Neural progenitor cell (in vitro differentiated cells): Measurements from ENCODE around the gene ZNF133. TPM values are rescaled to one million over a fixed set of nuclear protein-coding genes. Genes with fewer than 3 reads are reported as not detected.

Experiments
- DNase-seq: peaks from one replicate; pipeline ENCODE4 v3.0.0-alpha.2; 2016; ENCODE audit warnings: low spot score
- H2AFZ ChIP-seq: fragments of 200-600 bp; sonication (generic); replicated peaks from 2 replicates; pipeline ENCODE4 v1.6.1; 2016; ENCODE audit warnings: antibody characterized with exemption
- H3F3A ChIP-seq: fragments of 200-600 bp; sonication (generic); 2 replicates; pipeline ENCODE4 v1.6.1; 2016; ENCODE audit warnings: antibody characterized with exemption, low read depth
- H3K27ac ChIP-seq: fragments of 200-600 bp; sonication (generic); 2 replicates; pipeline ENCODE4 v1.5.1; 2016; ENCODE audit warnings: mild to moderate bottlenecking
- H3K27me3 ChIP-seq: fragments of 200-600 bp; sonication (generic); 2 replicates; pipeline ENCODE4 v1.6.1; 2016; ENCODE audit warnings: mild to moderate bottlenecking, moderate library complexity
- H3K36me3 ChIP-seq: fragments of 200-600 bp; sonication (generic); 2 replicates; pipeline ENCODE4 v1.5.1; 2016
- H3K4me1 ChIP-seq: fragments of 200-600 bp; sonication (generic); 2 replicates; pipeline ENCODE4 v1.6.1; 2016; ENCODE audit warnings: mixed run types
- H3K4me2 ChIP-seq: fragments of 200-600 bp; sonication (generic); 2 replicates; pipeline ENCODE4 v1.6.1; 2016
- H3K4me3 ChIP-seq: fragments of 200-600 bp; sonication (generic); 2 replicates; pipeline ENCODE4 v1.5.1; 2016
- H3K79me2 ChIP-seq: fragments of 200-600 bp; sonication (generic); 2 replicates; pipeline ENCODE4 v1.6.1; 2016; ENCODE audit warnings: low read depth
- H3K9ac ChIP-seq: fragments of 200-600 bp; sonication (generic); 2 replicates; pipeline ENCODE4 v1.6.1; 2016
- H3K9me3 ChIP-seq: fragments of 200-600 bp; sonication (generic); 2 replicates; pipeline ENCODE4 v1.5.1; 2016; ENCODE audit warnings: low read depth
- H4K20me1 ChIP-seq: fragments of 200-600 bp; sonication (generic); 2 replicates; pipeline ENCODE4 v1.6.1; 2016; ENCODE audit warnings: low read depth
- H3K27ac Mint-ChIP-seq: 3 replicates; pipeline ENCODE4 v1.8.0; 2021; ENCODE audit warnings: mixed read lengths
- H3K27me3 Mint-ChIP-seq: 2 replicates; pipeline ENCODE4 v1.8.0; 2022; ENCODE audit warnings: low read depth, mild to moderate bottlenecking, inconsistent platforms, moderate library complexity, mixed read lengths; ENCODE audit not compliant: insufficient read depth
- H3K36me3 Mint-ChIP-seq: 3 replicates; pipeline ENCODE4 v1.8.0; 2021; ENCODE audit warnings: mixed read lengths
- H3K4me1 Mint-ChIP-seq: 3 replicates; pipeline ENCODE4 v1.8.0; 2021; ENCODE audit warnings: mixed read lengths
- H3K4me3 Mint-ChIP-seq: 3 replicates; pipeline ENCODE4 v1.8.0; 2021; ENCODE audit warnings: mild to moderate bottlenecking, moderate library complexity, mixed read lengths
- H3K9me3 Mint-ChIP-seq: 3 replicates; pipeline ENCODE4 v1.8.0; 2020; ENCODE audit warnings: mixed read lengths
- EZH2 ChIP-seq: fragments of 200-600 bp; sonication (generic); IDR thresholded peaks from 2 replicates; pipeline ENCODE4 v1.6.1; 2017; ENCODE audit warnings: antibody characterized with exemption, mild to moderate bottlenecking, moderate library complexity
- EZH2phosphoT487 ChIP-seq: fragments of 200-600 bp; sonication (generic); IDR thresholded peaks from 2 replicates; pipeline ENCODE4 v1.6.1; 2017; ENCODE audit warnings: antibody characterized with exemption
- total RNA-seq: library from RNA; depleted of rRNA; stranded (reverse); fragments of >200 nt; gene quantifications from 2 replicates; pipeline ENCODE4 v1.2.3, GENCODE V29; 2015; ENCODE audit warnings: low replicate concordance
- TF ChIP-seq, protein P1 (sequence below): fragments of 200-600 bp; sonication (generic); IDR thresholded peaks from 2 replicates; pipeline ENCODE4 v1.5.1; 2017; ENCODE audit warnings: antibody characterized with exemption, mild to moderate bottlenecking

The ZNF133 gene
- total RNA-seq, 1 donor from 2014 or later = 24.8 TPM

DNA sequence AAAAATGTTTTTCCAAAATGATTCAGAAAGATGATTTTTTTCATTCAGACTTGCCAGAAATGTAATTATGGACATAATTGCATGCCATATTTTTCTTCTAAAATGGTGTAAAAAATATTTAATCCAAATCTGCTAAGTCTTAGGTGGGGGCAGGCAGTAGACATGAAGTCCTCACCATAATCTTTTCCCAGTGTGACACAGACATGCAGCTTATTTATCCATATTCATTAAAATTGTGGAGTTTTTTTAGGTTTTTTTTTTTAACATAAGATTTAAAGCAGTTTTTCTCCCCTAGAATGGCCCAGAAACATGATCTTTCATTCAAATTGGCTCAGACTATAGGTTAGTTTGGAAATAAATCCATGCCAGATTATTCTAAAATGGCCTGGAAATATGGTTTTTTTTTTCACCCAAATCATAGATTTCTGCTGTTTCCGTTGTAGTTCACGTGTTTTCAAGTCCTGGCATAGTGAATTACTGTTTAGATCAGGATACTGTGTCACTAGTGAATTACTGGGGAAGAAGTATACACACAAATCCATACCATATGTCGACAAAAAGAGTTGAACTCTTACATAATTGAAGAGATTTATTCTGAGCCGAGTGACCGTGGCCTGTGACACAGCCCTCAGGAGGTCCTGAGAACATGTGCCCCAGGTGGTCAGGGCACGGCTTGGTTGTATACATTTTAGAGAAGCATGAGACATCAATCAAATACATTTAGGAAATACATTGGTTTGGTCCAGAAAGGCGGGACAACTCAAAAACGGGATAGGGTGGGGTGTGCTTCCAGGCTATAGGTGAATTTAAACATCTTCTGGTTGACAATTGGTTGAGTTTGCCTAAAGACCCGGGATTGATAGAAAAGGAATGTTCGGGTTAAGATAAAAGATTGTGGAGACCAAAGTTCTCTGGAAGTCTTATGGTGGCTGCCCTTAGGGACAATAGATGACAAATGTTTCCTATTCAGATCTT, 33.9 kb downstream of the ZNF133 start:
- no peak for DNase-seq
- TF ChIP-seq EZH2 = no peak
- no peak for TF ChIP-seq EZH2phosphoT487
- TF ChIP-seq, protein P1, sequence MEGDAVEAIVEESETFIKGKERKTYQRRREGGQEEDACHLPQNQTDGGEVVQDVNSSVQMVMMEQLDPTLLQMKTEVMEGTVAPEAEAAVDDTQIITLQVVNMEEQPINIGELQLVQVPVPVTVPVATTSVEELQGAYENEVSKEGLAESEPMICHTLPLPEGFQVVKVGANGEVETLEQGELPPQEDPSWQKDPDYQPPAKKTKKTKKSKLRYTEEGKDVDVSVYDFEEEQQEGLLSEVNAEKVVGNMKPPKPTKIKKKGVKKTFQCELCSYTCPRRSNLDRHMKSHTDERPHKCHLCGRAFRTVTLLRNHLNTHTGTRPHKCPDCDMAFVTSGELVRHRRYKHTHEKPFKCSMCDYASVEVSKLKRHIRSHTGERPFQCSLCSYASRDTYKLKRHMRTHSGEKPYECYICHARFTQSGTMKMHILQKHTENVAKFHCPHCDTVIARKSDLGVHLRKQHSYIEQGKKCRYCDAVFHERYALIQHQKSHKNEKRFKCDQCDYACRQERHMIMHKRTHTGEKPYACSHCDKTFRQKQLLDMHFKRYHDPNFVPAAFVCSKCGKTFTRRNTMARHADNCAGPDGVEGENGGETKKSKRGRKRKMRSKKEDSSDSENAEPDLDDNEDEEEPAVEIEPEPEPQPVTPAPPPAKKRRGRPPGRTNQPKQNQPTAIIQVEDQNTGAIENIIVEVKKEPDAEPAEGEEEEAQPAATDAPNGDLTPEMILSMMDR = no peak
- Histone ChIP-seq H3K36me3 (peaks cover 5% of the 10 kb centered on the region), H3K4me2 (no peak overlapping the region), H3K4me1 (peaks cover 28% of the 10 kb centered on the region), H3K9ac (no peak overlapping the region), H3K27me3 (no peaks in the 10 kb centered on the region), H4K20me1 (no peaks in the 10 kb centered on the region), H3K9me3 (peaks cover 4% of the 10 kb centered on the region), H3F3A (peaks cover 29% of the 10 kb centered on the region), H3K79me2 (no peaks in the 10 kb centered on the region), H2AFZ (no peak overlapping the region), H3K4me3 (no peak overlapping the region), H3K27ac (no peak overlapping the region)
- Mint-ChIP-seq H3K9me3 (peaks cover 2% of the 10 kb centered on the region), H3K36me3 (peaks cover 7% of the 10 kb centered on the region), H3K4me1 (peaks cover 10% of the 10 kb centered on the region), H3K4me3 (no peak overlapping the region), H3K27ac (no peak overlapping the region), H3K27me3 (peaks cover 3% of the 10 kb centered on the region)

DNA sequence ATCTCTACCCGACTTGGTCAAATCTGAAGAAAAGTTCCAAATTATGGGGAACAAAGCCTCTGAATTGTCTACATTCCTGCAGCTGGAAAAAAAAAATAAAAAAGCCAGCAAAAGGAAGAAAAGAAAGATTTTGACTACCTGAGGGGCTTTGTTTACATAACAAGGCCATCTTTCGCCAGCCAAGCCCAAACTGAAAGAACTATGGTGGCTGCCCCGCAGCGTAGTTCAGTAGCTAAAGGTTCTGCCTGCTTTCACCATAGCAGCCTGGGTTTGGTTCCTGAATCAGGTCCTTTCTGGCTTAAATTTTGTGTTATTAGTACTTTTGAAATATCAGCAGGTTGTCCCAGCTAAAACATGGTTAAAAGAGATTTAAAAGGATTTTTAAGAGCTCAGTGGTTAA, 35.4 kb downstream of the ZNF133 start:
- peak overlapping the region; percentile 13 for H3K4me3 ChIP-seq
- H3K27me3 ChIP-seq = no peaks in the 10 kb centered on the region
- no peak overlapping the region for H3K9ac ChIP-seq
- Mint-ChIP-seq H3K36me3 (peaks cover 4% of the 10 kb centered on the region), H3K4me1 (peaks cover 10% of the 10 kb centered on the region), H3K9me3 (peaks cover 3% of the 10 kb centered on the region), H3K4me3 (no peak overlapping the region), H3K27me3 (peaks cover 3% of the 10 kb centered on the region), H3K27ac (no peak overlapping the region)
- H3K9me3 ChIP-seq = peaks cover 13% of the 10 kb centered on the region
- H4K20me1 ChIP-seq = no peaks in the 10 kb centered on the region
- peaks cover 29% of the 10 kb centered on the region for H3F3A ChIP-seq
- H3K4me2 ChIP-seq = peak overlapping the region; percentile 45
- H3K27ac ChIP-seq = peak overlapping the region; percentile 90
- TF ChIP-seq EZH2phosphoT487 (no peak), EZH2 (no peak)
- TF ChIP-seq, protein P1 = no peak
- peaks cover 15% of the 10 kb centered on the region for H3K36me3 ChIP-seq
- peak overlapping the region; percentile 55 for H2AFZ ChIP-seq
- DNase-seq = peak; percentile 58
- H3K79me2 ChIP-seq = no peaks in the 10 kb centered on the region
- H3K4me1 ChIP-seq = peaks cover 28% of the 10 kb centered on the region

DNA sequence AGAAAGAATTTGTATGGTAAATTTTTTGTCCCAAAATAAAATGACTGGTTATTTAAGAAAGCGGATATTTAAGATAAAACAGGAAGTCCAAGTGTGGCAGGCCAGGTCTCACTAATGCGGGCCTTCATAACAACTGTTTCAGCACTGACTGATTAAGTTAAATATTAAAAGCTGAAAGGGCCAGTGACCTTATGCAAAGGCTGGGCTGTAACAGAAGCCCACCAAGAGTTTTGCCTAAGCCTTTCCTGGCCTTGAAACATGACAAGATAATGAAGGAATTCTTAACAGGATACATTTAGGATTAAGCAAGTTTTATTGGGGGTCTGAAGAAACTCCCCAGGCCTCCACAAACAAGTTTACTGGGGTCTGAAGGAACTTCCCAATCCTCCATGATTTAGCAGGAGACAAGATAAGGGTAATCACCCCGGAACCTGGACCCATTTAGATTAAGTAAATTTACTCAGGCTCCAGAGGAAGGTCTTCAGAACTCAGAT, 36.3 kb downstream of the ZNF133 start:
- peaks cover 8% of the 10 kb centered on the region for H3K9me3 Mint-ChIP-seq
- Histone ChIP-seq H3K9ac (no peak overlapping the region), H3K27me3 (no peaks in the 10 kb centered on the region), H3K36me3 (peaks cover 15% of the 10 kb centered on the region), H4K20me1 (no peaks in the 10 kb centered on the region), H3K4me3 (no peak overlapping the region), H3K4me2 (no peak overlapping the region), H3K9me3 (peaks cover 13% of the 10 kb centered on the region), H2AFZ (peak overlapping the region; percentile 26), H3K27ac (peak overlapping the region; percentile 90), H3K4me1 (peaks cover 28% of the 10 kb centered on the region), H3F3A (peaks cover 29% of the 10 kb centered on the region), H3K79me2 (no peaks in the 10 kb centered on the region)
- H3K4me1 Mint-ChIP-seq = peaks cover 10% of the 10 kb centered on the region
- peaks cover 6% of the 10 kb centered on the region for H3K36me3 Mint-ChIP-seq
- DNase-seq = no peak
- H3K4me3 Mint-ChIP-seq = no peak overlapping the region
- H3K27ac Mint-ChIP-seq = no peak overlapping the region
- TF ChIP-seq, protein P1 = no peak
- TF ChIP-seq EZH2phosphoT487 = no peak
- no peak for TF ChIP-seq EZH2
- peaks cover 3% of the 10 kb centered on the region for H3K27me3 Mint-ChIP-seq
